Lower leg skin (tissue), 3 donors: ENCODE results near the gene UBE2E2.

ENCODE experiments used
- CTCF ChIP-seq, 3 donors: fragments of 450-650 bp; IDR thresholded peaks; one replicate each; pipeline ENCODE4 v1.5.1; 2016; ENCODE audit warnings: antibody characterized with exemption in 3 of 3, mild to moderate bottlenecking in 3 of 3, moderate library complexity in 2 of 3
- POLR2A ChIP-seq, 2 donors: fragments of 450-650 bp; IDR thresholded peaks; one replicate each; pipeline ENCODE4 v1.6.1; 2016 to 2017; ENCODE audit warnings: antibody characterized with exemption in 2 of 2, mild to moderate bottlenecking in 1 of 2, moderate library complexity in 1 of 2

- TF ChIP-seq CTCF (IDR thresholded peaks at IDR 0.05) (no peak), POLR2A (IDR thresholded peaks at IDR 0.05) (no peak)
Observed at GRCh38 chr3:23166276-23166675, 36.9 kb upstream of the UBE2E2 start.
